Body of pancreas (tissue), 4 donors: Measurements from ENCODE around the gene HNRNPF. TPM values are rescaled to one million over a fixed set of nuclear protein-coding genes. Genes with fewer than 3 reads are reported as not detected.

Source experiments
- ATAC-seq: fragments of 150-250 bp; one replicate; pipeline ENCODE4 v1.9.1; 2016
- DNase-seq, 4 donors: peaks; one replicate each; pipeline ENCODE4 v3.0.0-alpha.2; 2019
- H3K27ac ChIP-seq, 4 donors: fragments of 200-600 bp; sonication (generic); 1 replicate in 3 of 4; 2 replicates in 1 of 4; pipeline versions ENCODE4 v1.5.1 to v1.6.1; 2016 to 2019; ENCODE audit warnings: mild to moderate bottlenecking in 1 of 4, mixed read lengths in 1 of 4, moderate library complexity in 1 of 4
- H3K27me3 ChIP-seq, 2 donors: fragments of 200-600 bp; sonication (generic); one replicate each; pipeline ENCODE4 v1.6.0; 2016; ENCODE audit warnings: mild to moderate bottlenecking in 1 of 2
- H3K36me3 ChIP-seq, 2 donors: fragments of 200-600 bp; sonication (generic); replicated peaks in 1 of 2; 2 replicates each; pipeline ENCODE4 v1.5.1; 2016; ENCODE audit warnings: low read depth in 2 of 2; ENCODE audit not compliant: insufficient read depth in 1 of 2
- H3K4me1 ChIP-seq: fragments of 200-600 bp; sonication (generic); one replicate; pipeline ENCODE4 v1.6.0; 2016
- H3K4me3 ChIP-seq, 2 donors: fragments of 200-600 bp; sonication (generic); 1 replicate in 1 of 2; 2 replicates in 1 of 2; pipeline ENCODE4 v1.5.1; 2016 to 2019
- H3K9me3 ChIP-seq, 3 donors: fragments of 200-600 bp; sonication (generic); 1 replicate in 2 of 3; 2 replicates in 1 of 3; pipeline ENCODE4 v1.5.1; 2016
- POLR2A ChIP-seq, 3 donors: fragments of 450-650 bp; IDR thresholded peaks; one replicate each; pipeline ENCODE4 v1.6.1; 2016; ENCODE audit warnings: antibody characterized with exemption in 3 of 3, mild to moderate bottlenecking in 2 of 3
- WGBS, 2 donors: methylation state at CpG; one replicate each; pipeline ENCODE4 v1.1.5; 2017; 5-methylcytosine and 5-hydroxymethylcytosine counted together
- intact Hi-C: fragments of 100-400 bp; cut with DNase I; formaldehyde crosslinking; loops from one replicate; pipeline ENCODE4 v1.15.1; 2023
- total RNA-seq, 2 donors: library from RNA; depleted of rRNA; stranded (reverse); fragments of >200 nt; gene quantifications; one replicate each; pipeline ENCODE4 v1.1.0, GENCODE V29; 2016
- TF ChIP-seq, protein P1 (sequence below), 7 experiments: fragments of 450-650 bp in 4 of 7; fragments of 200-600 bp in 3 of 7; sonication (generic) in 3 of 7; IDR thresholded peaks; one replicate each; pipeline ENCODE4 v1.5.1; 2016 to 2019; ENCODE audit warnings: antibody characterized with exemption in 7 of 7

Gene HNRNPF
- total RNA-seq, 2 donors from 2014 or later: 33.6 to 80.9 TPM

GRCh38 chr10:43343126-43343525, 65.9 kb downstream of the HNRNPF start:
- Histone ChIP-seq H3K4me3 (no peak overlapping the region), H3K27me3 (no peaks in the 10 kb centered on the region), H3K4me1 (peaks cover 5% of the 10 kb centered on the region), H3K9me3 (no peaks in the 10 kb centered on the region), H3K36me3 (no peaks in the 10 kb centered on the region), H3K27ac (no peak overlapping the region)
- intact Hi-C loops: no loop called here
- DNase-seq: no peak
- 93% methylated on average over 15 of the region's 15 CpGs for WGBS, 2 donors
- TF ChIP-seq POLR2A (IDR thresholded peaks at IDR 0.05): no peak
- TF ChIP-seq, protein P1, sequence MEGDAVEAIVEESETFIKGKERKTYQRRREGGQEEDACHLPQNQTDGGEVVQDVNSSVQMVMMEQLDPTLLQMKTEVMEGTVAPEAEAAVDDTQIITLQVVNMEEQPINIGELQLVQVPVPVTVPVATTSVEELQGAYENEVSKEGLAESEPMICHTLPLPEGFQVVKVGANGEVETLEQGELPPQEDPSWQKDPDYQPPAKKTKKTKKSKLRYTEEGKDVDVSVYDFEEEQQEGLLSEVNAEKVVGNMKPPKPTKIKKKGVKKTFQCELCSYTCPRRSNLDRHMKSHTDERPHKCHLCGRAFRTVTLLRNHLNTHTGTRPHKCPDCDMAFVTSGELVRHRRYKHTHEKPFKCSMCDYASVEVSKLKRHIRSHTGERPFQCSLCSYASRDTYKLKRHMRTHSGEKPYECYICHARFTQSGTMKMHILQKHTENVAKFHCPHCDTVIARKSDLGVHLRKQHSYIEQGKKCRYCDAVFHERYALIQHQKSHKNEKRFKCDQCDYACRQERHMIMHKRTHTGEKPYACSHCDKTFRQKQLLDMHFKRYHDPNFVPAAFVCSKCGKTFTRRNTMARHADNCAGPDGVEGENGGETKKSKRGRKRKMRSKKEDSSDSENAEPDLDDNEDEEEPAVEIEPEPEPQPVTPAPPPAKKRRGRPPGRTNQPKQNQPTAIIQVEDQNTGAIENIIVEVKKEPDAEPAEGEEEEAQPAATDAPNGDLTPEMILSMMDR (IDR thresholded peaks at IDR 0.05): no peak
- ATAC-seq: no peak

DNA sequence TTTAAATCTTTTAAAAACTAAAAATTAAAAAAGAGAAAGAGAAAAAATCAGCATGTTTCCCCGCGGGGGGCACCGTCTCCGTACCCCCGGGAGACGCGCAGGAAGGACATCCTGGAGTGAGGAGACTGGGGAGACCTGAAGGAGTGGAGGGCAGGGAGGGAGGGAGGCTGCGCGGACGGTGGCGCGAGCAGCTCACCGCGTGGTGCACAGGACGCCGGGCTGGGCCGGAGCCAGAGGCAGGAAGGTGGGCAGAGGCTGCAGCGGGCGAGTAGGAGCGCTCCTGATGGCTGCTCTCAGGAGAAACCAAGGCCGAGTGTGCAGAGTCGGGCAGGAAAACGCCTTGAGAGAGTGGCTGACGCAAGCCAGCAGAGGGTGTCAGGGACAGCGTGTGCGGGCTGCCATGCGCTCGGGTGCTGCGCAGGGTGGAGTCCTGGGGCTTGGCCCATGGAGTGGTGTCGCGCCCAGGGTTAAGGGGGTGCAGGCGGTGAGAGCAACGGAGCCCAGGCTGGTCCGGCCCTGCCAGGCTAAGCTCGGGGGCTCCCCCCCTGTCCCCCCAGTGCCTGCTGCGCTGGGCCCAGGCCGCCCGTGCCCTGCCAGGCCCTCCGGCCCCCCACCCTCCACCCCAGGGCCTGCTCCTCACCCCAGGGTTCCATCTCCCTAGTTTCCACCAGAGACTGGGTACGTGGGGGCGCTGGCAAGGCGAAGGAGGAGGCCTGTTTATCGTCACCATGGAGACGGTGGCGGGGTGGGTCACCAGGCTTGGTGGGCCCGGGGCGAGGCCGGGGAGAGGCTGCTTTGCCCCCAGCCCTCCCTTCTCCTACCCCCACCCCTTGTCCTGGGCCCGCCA, 66.5 kb downstream of the HNRNPF start:
- TF ChIP-seq, protein P1 (IDR thresholded peaks at IDR 0.05): no peak
- no peak for TF ChIP-seq POLR2A (IDR thresholded peaks at IDR 0.05)
- Histone ChIP-seq H3K27ac (no peak overlapping the region), H3K27me3 (no peaks in the 10 kb centered on the region), H3K9me3 (no peaks in the 10 kb centered on the region), H3K36me3 (no peaks in the 10 kb centered on the region), H3K4me3 (no peak overlapping the region), H3K4me1 (peaks cover 5% of the 10 kb centered on the region)
- ATAC-seq (no peak), DNase-seq (no peak)
- intact Hi-C loops: no loop called here
- 87 to 90% methylated on average over 31 to 39 of the region's 49 CpGs for WGBS, 2 donors

DNA sequence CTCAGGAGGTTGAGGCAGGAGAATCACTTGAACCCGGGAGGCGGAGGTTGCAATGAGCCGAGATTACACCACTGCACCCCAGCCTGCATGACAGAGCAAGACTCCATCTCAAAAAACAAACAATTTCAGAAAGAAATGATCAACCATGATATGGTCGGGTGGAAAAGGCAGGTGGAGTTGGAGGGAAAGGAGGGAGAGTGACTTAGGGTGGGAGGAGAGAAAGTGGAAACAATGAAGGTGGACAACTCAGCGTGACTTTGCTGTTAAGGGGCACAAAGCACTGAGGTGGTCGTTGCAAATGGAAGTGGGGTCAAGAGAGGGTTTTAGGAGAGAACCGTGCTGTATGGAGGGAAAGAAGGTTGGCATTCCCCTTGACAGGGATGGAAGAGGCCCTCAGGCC, 67.5 kb downstream of the HNRNPF start:
- H3K4me3 ChIP-seq: no peak overlapping the region
- intact Hi-C loops: no loop called here

GRCh38 chr10:43340619-43341018, 68.4 kb downstream of the HNRNPF start:
- TF ChIP-seq, protein P1 (IDR thresholded peaks at IDR 0.05): no peak
- no peak for TF ChIP-seq POLR2A (IDR thresholded peaks at IDR 0.05)
- Histone ChIP-seq H3K9me3 (no peaks in the 10 kb centered on the region), H3K27ac (peak overlapping the region in 1 of 4 donors; percentile 63), H3K27me3 (no peaks in the 10 kb centered on the region), H3K36me3 (no peaks in the 10 kb centered on the region), H3K4me3 (no peak overlapping the region), H3K4me1 (peaks cover 12% of the 10 kb centered on the region)
- peak; percentile 85 for ATAC-seq
- 23 to 46% methylated on average over 9 of the region's 9 CpGs for WGBS, 2 donors
- intact Hi-C loops: no loop called here
- DNase-seq: peak; percentile 38 to 78 (median 64)

More for the DNA sequence above, 67.5 kb downstream of the HNRNPF start:
- WGBS, 2 donors: 61 to 74% methylated on average over 7 of the region's 7 CpGs
- Histone ChIP-seq H3K27me3 (no peaks in the 10 kb centered on the region), H3K4me1 (peaks cover 12% of the 10 kb centered on the region), H3K9me3 (no peaks in the 10 kb centered on the region), H3K27ac (no peak overlapping the region), H3K36me3 (no peaks in the 10 kb centered on the region)
- DNase-seq (no peak), ATAC-seq (no peak)
- no peak for TF ChIP-seq POLR2A (IDR thresholded peaks at IDR 0.05)
- TF ChIP-seq, protein P1 (IDR thresholded peaks at IDR 0.05): no peak

DNA sequence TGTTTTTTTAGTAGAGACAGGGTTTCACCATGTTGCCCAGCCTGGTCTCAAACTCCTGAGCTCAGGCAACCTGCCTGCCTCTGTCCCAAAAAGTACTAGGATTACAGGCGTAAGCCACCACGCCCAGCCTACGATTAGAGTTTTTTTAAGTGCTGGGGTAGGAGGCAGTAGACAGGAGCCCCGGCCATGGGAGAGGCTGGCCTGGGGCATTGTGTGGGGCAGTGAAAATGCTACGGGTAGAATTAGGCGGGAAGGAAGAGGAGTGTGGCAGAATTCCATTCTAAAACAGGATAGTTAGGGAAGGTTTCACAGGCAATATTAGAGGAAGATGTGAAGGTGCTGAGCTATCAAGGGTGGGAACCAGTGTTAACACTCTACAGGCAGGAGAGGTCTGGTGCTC, 68.9 kb downstream of the HNRNPF start:
- H3K36me3 ChIP-seq: no peaks in the 10 kb centered on the region
- peaks cover 12% of the 10 kb centered on the region for H3K4me1 ChIP-seq
- intact Hi-C loops: no loop called here
- no peak for DNase-seq
- peak overlapping the region in 1 of 4 donors; percentile 63 for H3K27ac ChIP-seq
- H3K27me3 ChIP-seq: no peaks in the 10 kb centered on the region
- H3K9me3 ChIP-seq: no peaks in the 10 kb centered on the region
- ATAC-seq: no peak
- no peak overlapping the region for H3K4me3 ChIP-seq
- 67 to 73% methylated on average over 6 of the region's 6 CpGs for WGBS, 2 donors
- TF ChIP-seq, protein P1 (IDR thresholded peaks at IDR 0.05): no peak
- TF ChIP-seq POLR2A (IDR thresholded peaks at IDR 0.05): no peak
